Measurements from ENCODE around the gene SHISA6.

The SHISA6 gene

DNA sequence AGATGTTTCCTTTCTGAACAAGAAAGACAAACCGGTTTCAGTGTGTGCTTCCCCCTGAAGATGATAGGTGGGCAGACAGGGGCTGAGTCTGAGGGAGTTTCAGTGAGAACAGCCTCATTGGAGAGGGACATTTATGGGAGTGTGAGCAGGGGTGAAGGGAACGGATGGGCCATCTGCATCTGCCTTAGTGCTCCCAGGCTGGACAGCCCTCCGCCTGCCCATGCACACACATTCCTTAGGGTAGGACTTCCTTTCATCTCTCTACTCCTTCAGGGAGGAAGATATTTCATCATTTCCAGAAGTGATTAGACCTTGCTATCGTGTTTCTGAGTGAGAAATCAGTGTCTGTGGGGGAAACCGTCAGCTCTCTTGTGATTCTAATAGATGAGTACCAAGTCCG is 3.8 kb downstream of the SHISA6 start:
- H3K4me3 Mint-ChIP-seq: no peak overlapping the region
- H3K36me3 Mint-ChIP-seq (ENCODE audit: low read depth): no peaks in the 10 kb centered on the region
- peaks cover 6% of the 10 kb centered on the region for H3K9me3 Mint-ChIP-seq
- H3K4me1 Mint-ChIP-seq (ENCODE audit: low read depth): no peaks in the 10 kb centered on the region
- no peak overlapping the region for H3K27ac Mint-ChIP-seq
- H3K27me3 Mint-ChIP-seq (ENCODE audit: low read depth): peaks cover 19% of the 10 kb centered on the region

DNA sequence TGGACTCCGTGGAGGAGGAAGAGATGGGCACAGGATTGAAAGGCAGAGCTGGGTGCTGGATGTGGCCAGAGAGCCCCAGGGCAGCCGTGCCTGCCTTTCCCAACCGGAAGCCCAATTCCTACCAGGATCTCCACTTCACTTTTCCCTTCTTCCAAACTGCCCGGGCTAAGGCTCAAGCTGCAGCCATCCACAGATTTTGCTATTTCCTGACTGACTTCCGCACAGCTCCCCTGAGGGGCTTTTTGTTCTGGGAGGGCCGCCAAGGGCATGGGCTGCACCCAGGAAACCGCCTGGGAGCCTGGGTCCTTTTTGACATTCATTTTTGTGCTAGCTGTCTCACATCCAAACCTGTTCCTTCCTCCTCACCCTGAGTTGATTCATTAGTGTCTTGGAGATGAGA is 4.2 kb downstream of the SHISA6 start:
- no peak overlapping the region for H3K4me3 Mint-ChIP-seq
- no peaks in the 10 kb centered on the region for H3K4me1 Mint-ChIP-seq (ENCODE audit: low read depth)
- peaks cover 9% of the 10 kb centered on the region for H3K9me3 Mint-ChIP-seq
- H3K36me3 Mint-ChIP-seq (ENCODE audit: low read depth): no peaks in the 10 kb centered on the region
- no peak overlapping the region for H3K27ac Mint-ChIP-seq
- peaks cover 17% of the 10 kb centered on the region for H3K27me3 Mint-ChIP-seq (ENCODE audit: low read depth)

DNA sequence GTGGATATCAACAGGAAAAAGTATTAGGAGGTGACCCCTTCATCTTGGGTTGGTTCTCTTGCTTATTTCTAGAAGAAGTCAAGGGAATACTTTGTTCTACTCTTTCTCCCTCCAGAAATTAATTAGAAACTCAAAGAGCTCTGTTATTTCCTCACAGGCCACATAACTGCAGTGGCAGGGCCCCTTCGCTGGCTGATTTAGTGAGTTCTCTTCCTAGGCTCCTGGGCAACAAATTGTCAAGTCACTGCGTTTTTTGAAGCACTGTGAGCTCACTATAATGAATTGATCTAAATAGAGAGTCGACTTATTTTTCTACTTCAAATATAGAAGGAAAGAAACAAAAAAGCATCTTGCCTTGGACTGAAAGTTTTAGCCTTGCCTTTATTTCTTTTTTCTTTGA is 4.8 kb downstream of the SHISA6 start:
- H3K9me3 Mint-ChIP-seq: peaks cover 9% of the 10 kb centered on the region

DNA sequence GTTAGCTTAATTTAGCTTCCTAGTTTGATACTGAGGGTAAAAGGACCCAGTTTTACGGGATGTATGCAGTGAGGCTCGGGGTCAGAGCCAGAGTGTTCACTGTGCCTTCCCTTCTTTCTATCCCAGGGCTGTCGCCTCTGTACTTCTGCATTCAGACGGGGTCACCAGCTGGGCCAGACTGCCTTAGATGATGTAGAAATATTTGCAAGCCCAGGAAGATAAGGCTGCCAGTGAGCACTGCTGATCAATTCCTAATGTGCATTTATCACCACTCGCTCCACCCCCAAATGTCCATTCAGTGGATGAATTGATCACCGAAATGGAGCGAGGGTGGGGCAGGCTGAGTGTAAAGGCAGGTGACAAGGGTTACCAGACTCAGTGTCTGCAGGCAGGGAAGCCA is 9.1 kb downstream of the SHISA6 start:
- peaks cover 19% of the 10 kb centered on the region for H3K9me3 Mint-ChIP-seq
- H3K4me1 Mint-ChIP-seq (ENCODE audit: low read depth): no peaks in the 10 kb centered on the region
- no peak overlapping the region for H3K27ac Mint-ChIP-seq
- no peaks in the 10 kb centered on the region for H3K36me3 Mint-ChIP-seq (ENCODE audit: low read depth)
- H3K4me3 Mint-ChIP-seq: no peak overlapping the region
- H3K27me3 Mint-ChIP-seq (ENCODE audit: low read depth): no peaks in the 10 kb centered on the region

More for the DNA sequence above, 4.8 kb downstream of the SHISA6 start:
- Mint-ChIP-seq H3K4me3 (no peak overlapping the region), H3K36me3 (ENCODE audit: low read depth) (no peaks in the 10 kb centered on the region), H3K27me3 (ENCODE audit: low read depth) (peaks cover 17% of the 10 kb centered on the region), H3K27ac (no peak overlapping the region), H3K4me1 (ENCODE audit: low read depth) (no peaks in the 10 kb centered on the region)

DNA sequence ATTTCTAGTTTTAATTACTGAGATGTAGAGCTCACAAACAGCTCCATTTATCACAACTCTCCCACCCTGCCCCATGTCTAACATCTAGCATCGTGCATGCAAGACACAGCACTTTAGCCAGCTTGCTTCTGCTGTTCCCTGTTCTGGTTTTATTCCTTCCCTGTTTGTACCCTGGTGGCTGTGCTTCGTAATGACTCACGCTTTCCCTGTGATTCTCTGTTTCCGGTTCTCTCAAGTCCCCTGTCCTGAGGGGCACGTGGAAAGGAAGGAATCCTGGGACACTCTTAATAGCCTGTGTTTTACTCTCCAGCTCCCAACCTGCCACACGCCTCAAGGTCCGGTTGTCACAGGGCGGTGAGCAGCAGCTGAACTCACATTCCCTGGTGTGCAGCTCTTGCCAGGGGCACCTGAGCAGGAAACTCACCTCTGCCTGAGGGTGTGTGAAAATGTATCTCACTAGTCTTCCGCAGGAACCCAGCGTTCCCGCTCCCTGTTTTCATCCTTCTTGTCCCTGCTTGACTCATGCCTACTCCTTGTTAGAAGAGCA is 10.6 kb downstream of the SHISA6 start:
- Mint-ChIP-seq H3K4me1 (ENCODE audit: low read depth) (no peaks in the 10 kb centered on the region), H3K9me3 (peaks cover 23% of the 10 kb centered on the region), H3K27ac (no peak overlapping the region), H3K36me3 (ENCODE audit: low read depth) (no peaks in the 10 kb centered on the region), H3K4me3 (no peak overlapping the region), H3K27me3 (ENCODE audit: low read depth) (no peaks in the 10 kb centered on the region)

DNA sequence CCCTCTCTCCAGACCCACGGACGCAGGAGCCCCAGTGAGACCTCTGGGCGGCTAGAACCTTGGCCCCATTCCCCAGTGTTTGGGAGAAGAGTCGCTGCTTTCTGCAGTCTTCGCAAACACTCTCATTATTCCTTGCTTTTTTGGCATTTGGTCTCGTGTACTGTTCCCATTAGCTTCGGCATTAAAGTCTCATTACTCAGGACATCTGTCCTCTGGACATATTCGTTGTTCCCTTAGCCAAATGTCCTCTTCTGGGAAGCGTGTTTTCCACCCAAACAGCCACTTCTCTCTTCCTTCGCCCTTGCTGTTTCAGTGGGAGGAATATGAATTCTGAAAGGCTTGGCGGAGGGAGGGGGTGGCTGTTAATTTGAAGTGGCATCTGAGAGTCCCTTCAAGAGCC is 11.1 kb downstream of the SHISA6 start:
- Mint-ChIP-seq H3K9me3 (peaks cover 25% of the 10 kb centered on the region), H3K4me1 (ENCODE audit: low read depth) (no peaks in the 10 kb centered on the region), H3K4me3 (no peak overlapping the region), H3K27me3 (ENCODE audit: low read depth) (no peaks in the 10 kb centered on the region), H3K36me3 (ENCODE audit: low read depth) (no peaks in the 10 kb centered on the region), H3K27ac (no peak overlapping the region)

DNA sequence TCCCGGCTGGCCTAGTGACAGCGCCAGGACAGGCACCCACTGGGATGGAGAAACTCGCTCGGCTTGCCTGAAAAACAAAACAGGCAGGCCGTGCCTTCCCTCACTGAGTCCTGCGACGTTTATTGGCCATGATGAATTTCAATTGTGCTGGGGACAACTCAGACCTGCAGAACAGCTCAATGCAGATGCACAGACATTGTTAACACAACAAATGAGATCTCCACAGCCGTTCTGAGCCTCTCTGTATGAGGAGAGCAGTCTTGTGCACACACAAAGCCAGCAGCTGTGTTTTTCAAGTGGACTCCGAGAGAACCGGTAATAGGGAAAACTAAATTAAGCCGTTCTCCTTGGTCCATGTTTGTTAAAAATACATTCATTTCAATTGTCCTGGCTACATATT is 15.9 kb downstream of the SHISA6 start:
- Mint-ChIP-seq H3K4me3 (no peak overlapping the region), H3K9me3 (peaks cover 16% of the 10 kb centered on the region), H3K36me3 (ENCODE audit: low read depth) (no peaks in the 10 kb centered on the region)

DNA sequence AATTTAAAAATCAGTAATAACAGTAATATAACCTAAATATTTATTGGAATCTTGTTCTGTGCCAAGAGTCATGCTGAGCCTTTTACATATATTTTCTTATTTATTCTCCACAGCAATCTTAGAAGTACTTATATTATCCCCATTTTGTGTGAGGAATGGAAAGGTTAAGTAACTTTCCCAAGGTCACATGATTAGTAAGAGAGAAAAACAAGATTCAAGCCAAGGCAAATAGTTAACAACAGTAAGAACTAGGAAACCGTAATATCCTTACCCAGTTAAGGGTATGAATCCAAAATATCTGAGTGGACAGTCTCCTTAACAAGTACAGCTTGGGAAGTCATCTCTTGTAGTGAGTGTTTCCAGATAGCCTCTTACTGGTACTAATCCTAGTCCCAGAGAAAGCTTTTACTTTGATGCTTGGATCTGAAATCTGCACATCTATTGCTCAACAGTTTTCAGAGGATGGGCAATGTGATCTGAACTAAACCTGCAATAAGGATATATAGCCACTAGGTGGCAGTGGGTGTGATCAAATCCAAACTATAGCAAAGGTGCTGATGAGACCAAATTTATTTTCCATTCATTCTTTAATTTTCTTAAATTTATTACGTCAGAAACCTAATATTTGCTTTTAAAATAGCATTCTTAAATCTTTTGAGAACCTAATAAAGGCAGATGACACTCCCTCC is 23.3 kb downstream of the SHISA6 start:
- H3K4me1 Mint-ChIP-seq (ENCODE audit: low read depth): no peaks in the 10 kb centered on the region
- no peaks in the 10 kb centered on the region for H3K36me3 Mint-ChIP-seq (ENCODE audit: low read depth)
- no peaks in the 10 kb centered on the region for H3K27me3 Mint-ChIP-seq (ENCODE audit: low read depth)
- no peak overlapping the region for H3K27ac Mint-ChIP-seq
- no peak overlapping the region for H3K4me3 Mint-ChIP-seq
- peaks cover 22% of the 10 kb centered on the region for H3K9me3 Mint-ChIP-seq

More for the DNA sequence above, 15.9 kb downstream of the SHISA6 start:
- Mint-ChIP-seq H3K27ac (no peak overlapping the region), H3K27me3 (ENCODE audit: low read depth) (no peaks in the 10 kb centered on the region), H3K4me1 (ENCODE audit: low read depth) (no peaks in the 10 kb centered on the region)

DNA sequence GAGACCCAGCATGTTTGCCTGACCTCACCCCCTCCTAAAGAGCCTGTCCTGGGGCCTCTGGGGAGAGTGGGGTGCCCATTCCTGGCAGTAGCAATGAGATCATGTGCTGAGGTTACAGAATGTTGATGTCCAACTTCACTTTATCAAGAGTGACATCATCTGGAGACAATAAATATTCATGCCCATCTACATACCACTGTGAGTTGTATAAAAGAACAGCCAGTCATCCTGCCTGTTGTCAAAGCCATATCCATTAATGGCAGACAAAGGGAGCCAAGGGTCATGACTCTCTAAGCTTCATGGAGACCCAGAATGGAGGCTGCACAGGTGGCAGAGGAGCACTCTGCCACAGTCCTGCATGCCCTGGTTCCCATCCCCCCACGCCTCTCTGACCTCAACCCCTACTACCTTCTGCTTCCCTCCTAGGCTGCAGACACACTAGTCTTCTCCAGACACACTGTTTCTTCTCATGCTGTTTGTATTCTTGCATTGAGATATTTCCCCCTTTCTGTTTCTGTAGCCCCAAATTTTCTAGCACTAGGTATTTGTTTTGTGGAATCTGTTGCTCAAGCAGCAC is 27.1 kb downstream of the SHISA6 start:
- H3K27me3 Mint-ChIP-seq (ENCODE audit: low read depth): no peaks in the 10 kb centered on the region

DNA sequence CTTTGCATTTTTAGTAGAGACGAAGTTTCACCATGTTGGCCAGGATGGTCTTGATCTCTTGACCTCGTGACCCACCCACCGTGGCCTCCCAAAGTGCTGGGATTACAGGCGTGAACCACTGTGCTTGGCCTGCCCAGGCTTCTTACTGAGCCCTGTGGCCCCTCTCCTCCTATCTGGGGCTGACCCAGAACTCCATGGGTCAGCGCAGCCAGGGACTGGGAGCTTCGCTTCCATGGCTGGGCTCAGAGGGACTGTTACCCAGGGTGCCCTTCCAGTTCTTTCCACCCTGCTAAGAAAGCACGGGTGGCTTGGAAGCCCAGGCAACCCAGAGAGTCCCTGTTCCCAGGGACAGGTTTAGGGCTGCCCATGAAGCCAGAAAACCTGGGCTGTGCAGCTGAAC is 28.2 kb downstream of the SHISA6 start:
- Mint-ChIP-seq H3K4me3 (no peak overlapping the region), H3K27ac (no peak overlapping the region), H3K4me1 (ENCODE audit: low read depth) (no peaks in the 10 kb centered on the region), H3K36me3 (ENCODE audit: low read depth) (no peaks in the 10 kb centered on the region), H3K27me3 (ENCODE audit: low read depth) (no peaks in the 10 kb centered on the region), H3K9me3 (peaks cover 21% of the 10 kb centered on the region)

More for the DNA sequence above, 27.1 kb downstream of the SHISA6 start:
- H3K9me3 Mint-ChIP-seq: peaks cover 30% of the 10 kb centered on the region
- H3K27ac Mint-ChIP-seq: no peak overlapping the region
- H3K4me3 Mint-ChIP-seq: no peak overlapping the region
- no peaks in the 10 kb centered on the region for H3K36me3 Mint-ChIP-seq (ENCODE audit: low read depth)
- no peaks in the 10 kb centered on the region for H3K4me1 Mint-ChIP-seq (ENCODE audit: low read depth)

DNA sequence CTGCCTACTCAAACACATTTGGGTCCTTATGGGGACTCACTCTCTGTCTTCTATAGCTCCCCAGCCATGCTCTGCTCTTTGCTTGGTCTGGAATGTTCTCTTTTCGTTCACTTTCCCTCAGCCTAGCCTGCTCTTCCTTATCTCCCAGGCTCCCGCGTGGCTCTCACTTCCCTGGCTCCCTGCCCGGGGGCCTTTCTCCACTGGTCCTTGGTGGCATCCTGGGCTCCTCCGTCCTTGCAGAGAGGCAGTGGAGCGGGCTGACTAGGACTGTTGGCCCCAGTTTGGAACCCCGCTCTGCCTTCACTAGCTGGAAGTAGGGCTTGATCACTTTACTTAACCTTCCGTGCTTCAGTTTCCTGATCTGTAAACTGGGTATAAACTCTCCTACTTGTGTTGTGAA is 31.2 kb downstream of the SHISA6 start:
- H3K36me3 Mint-ChIP-seq (ENCODE audit: low read depth): no peaks in the 10 kb centered on the region
- no peak overlapping the region for H3K27ac Mint-ChIP-seq
- no peaks in the 10 kb centered on the region for H3K27me3 Mint-ChIP-seq (ENCODE audit: low read depth)
- H3K4me1 Mint-ChIP-seq (ENCODE audit: low read depth): no peaks in the 10 kb centered on the region
- peaks cover 15% of the 10 kb centered on the region for H3K9me3 Mint-ChIP-seq
- no peak overlapping the region for H3K4me3 Mint-ChIP-seq

DNA sequence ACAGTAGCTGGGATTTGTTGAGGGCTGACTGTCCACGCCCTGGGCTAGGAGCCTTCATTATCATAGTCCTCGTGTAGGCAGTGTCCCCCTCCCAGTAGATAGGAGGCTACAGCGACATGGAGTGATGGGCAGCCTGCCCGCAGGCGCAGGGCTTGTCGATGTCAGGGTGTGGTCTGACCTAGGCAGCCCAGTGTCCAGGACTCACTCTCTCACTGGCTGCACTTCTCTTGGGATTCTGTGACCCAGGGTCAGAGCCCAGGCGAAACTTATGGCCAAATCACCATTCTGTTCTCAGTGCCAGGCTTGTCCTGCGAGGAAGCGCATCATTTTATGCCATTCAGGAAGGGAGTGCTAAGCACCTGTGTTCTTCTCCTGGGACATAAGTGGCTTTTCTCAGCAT is 32.6 kb downstream of the SHISA6 start:
- no peaks in the 10 kb centered on the region for H3K27me3 Mint-ChIP-seq (ENCODE audit: low read depth)
- H3K9me3 Mint-ChIP-seq: peaks cover 19% of the 10 kb centered on the region
- no peak overlapping the region for H3K27ac Mint-ChIP-seq
- no peak overlapping the region for H3K4me3 Mint-ChIP-seq
- no peaks in the 10 kb centered on the region for H3K36me3 Mint-ChIP-seq (ENCODE audit: low read depth)
- no peaks in the 10 kb centered on the region for H3K4me1 Mint-ChIP-seq (ENCODE audit: low read depth)

DNA sequence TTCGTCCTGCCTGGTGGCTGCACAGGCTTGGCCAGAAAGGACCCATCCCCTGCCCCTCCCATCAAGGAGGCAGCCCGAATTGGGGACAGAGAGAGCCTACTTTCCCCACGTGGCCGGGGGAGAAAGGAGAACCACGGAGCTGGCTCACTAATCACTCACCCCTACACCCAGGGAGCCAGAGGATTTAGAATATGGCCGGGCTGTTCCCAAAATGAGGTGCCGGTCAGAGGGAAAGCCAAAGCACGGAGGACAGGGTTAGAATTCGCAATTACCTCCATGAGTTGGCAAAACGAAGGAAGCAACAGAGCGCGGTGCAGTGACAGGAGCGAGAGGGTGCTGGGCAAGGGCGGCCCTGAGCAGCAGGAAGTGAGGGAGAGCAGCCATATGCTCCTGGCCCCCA is 33.1 kb downstream of the SHISA6 start:
- H3K4me3 Mint-ChIP-seq: no peak overlapping the region
- H3K36me3 Mint-ChIP-seq (ENCODE audit: low read depth): no peaks in the 10 kb centered on the region
- no peaks in the 10 kb centered on the region for H3K4me1 Mint-ChIP-seq (ENCODE audit: low read depth)
- H3K9me3 Mint-ChIP-seq: peaks cover 19% of the 10 kb centered on the region
- H3K27ac Mint-ChIP-seq: no peak overlapping the region
- H3K27me3 Mint-ChIP-seq (ENCODE audit: low read depth): no peaks in the 10 kb centered on the region

DNA sequence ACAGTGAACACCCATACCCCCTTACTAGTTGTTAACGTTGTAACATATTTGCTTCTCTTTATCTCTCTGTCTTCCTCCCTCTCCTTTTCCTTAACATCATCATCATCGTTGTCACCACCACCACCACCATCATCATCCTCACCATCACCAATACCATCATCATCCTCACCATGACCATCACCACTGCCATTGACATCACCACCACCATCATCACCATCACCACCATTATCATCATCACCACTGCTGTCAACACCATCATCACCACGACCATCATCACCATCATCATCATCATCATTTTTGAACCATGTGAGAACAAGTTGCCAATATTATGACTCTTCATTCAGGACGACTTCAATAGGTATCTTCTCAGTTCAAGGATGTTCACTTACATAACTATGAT is 35.5 kb downstream of the SHISA6 start:
- no peak overlapping the region for H3K4me3 Mint-ChIP-seq
- H3K9me3 Mint-ChIP-seq: peaks cover 14% of the 10 kb centered on the region
- no peak overlapping the region for H3K27ac Mint-ChIP-seq
- H3K27me3 Mint-ChIP-seq (ENCODE audit: low read depth): no peaks in the 10 kb centered on the region
- H3K36me3 Mint-ChIP-seq (ENCODE audit: low read depth): no peaks in the 10 kb centered on the region
- no peaks in the 10 kb centered on the region for H3K4me1 Mint-ChIP-seq (ENCODE audit: low read depth)

DNA sequence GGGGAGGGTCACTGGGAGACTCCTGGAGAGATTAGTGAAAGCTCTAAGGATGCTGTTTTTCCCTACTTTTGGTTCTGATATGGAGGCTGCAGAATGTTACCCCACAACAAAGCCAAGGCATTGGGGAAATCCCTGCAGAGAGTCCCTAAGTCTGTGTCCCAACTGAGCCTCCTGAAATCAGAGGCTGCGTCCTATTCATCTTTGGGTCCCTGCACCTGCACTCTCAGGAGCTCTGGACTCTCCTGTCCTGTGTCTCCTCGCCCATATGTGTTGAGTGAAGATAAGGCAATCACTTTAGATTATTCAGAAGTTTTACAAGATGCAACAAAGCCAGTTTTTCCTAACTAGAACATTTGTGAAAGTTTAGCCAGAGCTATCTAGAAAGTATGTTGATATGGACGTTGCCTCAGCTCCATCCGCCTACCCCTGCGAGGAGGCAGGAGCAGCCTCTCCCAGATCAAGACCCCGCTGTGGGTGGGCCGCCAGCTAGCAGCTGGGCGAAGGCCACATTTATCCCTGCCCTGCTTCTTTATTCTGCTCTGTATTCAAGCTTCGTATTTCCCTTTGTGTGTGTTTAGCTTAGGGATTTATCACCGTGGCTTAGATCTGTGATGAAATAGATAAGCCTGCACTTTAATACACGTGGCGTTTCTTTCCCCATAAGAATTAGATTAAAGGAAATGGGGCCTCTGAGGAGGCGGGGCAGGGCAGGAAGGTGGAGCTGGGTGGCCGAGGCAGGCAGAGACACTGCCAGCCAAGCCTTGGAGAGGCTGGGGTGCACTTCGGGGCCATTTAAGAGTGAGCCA is 37.4 kb downstream of the SHISA6 start:
- Mint-ChIP-seq H3K27me3 (ENCODE audit: low read depth) (no peaks in the 10 kb centered on the region), H3K36me3 (ENCODE audit: low read depth) (no peaks in the 10 kb centered on the region), H3K9me3 (peaks cover 4% of the 10 kb centered on the region), H3K27ac (no peak overlapping the region), H3K4me1 (ENCODE audit: low read depth) (no peaks in the 10 kb centered on the region), H3K4me3 (no peak overlapping the region)

All from T-helper 1 cell treated with Interleukin-12 subunit alpha and Interleukin-12 subunit beta and Interleukin-4 antibody, amounts not matched to agents 30 μg/mL and 1 μg/mL, for 36 hours (primary cell).